ENCODE results near the gene STUB1. TPM values are rescaled to one million over a fixed set of nuclear protein-coding genes. Genes with fewer than 3 reads are reported as not detected.

The STUB1 gene
- total RNA-seq, 2 donors from 2014 or later: 135 to 186 TPM

DNA sequence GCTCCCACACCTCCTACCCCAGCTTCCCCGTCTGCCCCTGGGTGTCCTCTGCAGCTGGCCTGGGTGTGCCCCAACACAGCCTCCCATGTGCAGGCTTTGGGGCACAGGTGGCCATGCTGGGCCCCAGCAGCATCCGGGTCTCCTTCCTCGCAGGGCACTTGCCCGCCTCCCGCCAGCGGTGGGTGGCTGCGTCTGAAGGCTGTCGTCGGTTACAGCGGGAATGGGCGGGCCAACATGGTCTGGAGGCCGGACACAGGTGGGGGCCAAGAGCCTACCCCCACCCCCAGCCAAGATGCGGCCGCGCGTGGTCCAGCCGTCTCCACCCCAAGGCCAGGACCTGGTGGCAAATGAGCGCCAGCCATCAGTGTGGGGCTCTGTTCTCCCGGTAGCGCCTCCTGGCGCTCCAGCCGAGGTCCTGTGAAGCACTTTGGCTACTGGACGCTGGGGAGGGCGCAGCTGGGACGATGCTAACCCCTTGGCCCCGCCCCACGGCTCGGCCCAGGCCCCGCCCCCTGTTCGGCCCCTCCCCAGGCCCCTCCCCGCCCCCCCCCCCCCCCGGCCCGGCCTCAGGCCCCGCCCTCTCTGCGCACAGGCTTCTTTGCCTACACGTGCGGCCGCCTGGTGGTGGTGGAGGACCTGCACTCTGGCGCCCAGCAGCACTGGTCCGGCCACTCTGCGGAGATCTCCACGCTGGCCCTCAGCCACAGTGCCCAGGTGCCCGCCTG lies 19.6 kb upstream of the STUB1 start:
- Histone ChIP-seq H3K36me3 (no peaks in the 10 kb centered on the region), H3K9me3 (no peaks in the 10 kb centered on the region), H3K4me3 (peak overlapping the region in 1 of 2 donors; percentile 39), H3K27me3 (no peaks in the 10 kb centered on the region), H3K4me1 (peaks cover 0 to 14% of the 10 kb centered on the region in 2 donors), H3K27ac (peak overlapping the region; percentile 68 to 78)
- TF ChIP-seq, protein P1, sequence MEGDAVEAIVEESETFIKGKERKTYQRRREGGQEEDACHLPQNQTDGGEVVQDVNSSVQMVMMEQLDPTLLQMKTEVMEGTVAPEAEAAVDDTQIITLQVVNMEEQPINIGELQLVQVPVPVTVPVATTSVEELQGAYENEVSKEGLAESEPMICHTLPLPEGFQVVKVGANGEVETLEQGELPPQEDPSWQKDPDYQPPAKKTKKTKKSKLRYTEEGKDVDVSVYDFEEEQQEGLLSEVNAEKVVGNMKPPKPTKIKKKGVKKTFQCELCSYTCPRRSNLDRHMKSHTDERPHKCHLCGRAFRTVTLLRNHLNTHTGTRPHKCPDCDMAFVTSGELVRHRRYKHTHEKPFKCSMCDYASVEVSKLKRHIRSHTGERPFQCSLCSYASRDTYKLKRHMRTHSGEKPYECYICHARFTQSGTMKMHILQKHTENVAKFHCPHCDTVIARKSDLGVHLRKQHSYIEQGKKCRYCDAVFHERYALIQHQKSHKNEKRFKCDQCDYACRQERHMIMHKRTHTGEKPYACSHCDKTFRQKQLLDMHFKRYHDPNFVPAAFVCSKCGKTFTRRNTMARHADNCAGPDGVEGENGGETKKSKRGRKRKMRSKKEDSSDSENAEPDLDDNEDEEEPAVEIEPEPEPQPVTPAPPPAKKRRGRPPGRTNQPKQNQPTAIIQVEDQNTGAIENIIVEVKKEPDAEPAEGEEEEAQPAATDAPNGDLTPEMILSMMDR (IDR thresholded peaks at IDR 0.05): peak; percentile 47 to 70
- DNase-seq (ENCODE audit: low spot score): peak; percentile 89

DNA sequence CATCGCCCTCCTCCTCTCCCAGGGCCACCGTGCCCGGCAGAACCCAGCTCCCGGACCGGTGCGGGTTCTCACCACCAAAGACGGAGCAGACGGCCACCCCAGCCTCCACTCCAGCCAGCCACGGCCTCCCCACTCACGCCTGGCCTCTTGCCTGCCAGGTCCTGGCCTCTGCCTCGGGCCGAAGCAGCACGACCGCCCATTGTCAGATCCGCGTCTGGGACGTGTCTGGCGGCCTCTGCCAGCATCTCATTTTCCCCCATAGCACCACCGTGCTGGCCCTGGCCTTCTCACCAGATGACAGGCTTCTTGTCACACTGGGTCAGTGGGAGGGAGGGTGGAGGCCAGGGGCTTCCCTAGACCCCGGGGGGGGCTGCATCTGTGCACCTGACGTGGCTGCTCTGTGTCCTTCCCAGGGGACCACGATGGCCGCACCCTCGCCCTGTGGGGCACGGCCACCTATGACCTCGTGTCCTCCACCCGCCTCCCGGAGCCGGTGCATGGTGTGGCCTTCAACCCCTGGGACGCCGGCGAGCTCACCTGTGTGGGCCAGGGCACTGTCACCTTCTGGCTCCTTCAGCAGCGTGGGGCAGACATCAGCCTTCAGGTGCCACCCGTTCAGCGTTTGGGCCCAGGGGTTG lies 18.9 kb upstream of the STUB1 start:
- no peaks in the 10 kb centered on the region for H3K36me3 ChIP-seq
- TF ChIP-seq, protein P1 (IDR thresholded peaks at IDR 0.05): no peak
- H3K9me3 ChIP-seq: no peaks in the 10 kb centered on the region
- DNase-seq (ENCODE audit: low spot score): no peak
- peaks cover 0 to 14% of the 10 kb centered on the region in 2 donors for H3K4me1 ChIP-seq
- H3K27me3 ChIP-seq: no peaks in the 10 kb centered on the region
- H3K27ac ChIP-seq: peak overlapping the region; percentile 39 to 72
- peak overlapping the region in 1 of 2 donors; percentile 25 for H3K4me3 ChIP-seq

DNA sequence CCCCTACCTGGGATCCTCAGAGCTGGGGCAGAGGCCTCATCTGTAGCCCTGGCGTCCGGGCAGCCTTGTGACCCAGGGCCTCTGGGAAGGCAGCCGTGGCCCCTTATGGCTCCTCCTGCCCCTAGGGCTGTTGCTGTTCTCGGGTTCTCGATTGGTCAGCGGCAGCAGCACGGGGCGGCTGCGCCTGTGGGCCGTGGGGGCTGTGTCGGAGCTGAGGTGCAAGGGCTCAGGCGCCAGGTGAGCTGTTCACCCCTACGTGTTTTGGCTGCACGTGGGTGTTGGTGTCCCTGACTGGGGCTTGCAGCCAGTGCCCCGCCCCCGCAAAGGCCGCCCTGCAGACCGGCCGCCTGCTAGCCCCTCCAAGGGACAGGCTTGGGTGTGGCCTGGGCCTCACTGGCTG lies 18.1 kb upstream of the STUB1 start:
- no peaks in the 10 kb centered on the region for H3K27me3 ChIP-seq
- no peak for DNase-seq (ENCODE audit: low spot score)
- TF ChIP-seq, protein P1 (IDR thresholded peaks at IDR 0.05): no peak
- peaks cover 0 to 15% of the 10 kb centered on the region in 2 donors for H3K4me1 ChIP-seq
- H3K9me3 ChIP-seq: no peaks in the 10 kb centered on the region
- H3K36me3 ChIP-seq: no peaks in the 10 kb centered on the region
- no peak overlapping the region for H3K27ac ChIP-seq
- H3K4me3 ChIP-seq: no peak overlapping the region

DNA sequence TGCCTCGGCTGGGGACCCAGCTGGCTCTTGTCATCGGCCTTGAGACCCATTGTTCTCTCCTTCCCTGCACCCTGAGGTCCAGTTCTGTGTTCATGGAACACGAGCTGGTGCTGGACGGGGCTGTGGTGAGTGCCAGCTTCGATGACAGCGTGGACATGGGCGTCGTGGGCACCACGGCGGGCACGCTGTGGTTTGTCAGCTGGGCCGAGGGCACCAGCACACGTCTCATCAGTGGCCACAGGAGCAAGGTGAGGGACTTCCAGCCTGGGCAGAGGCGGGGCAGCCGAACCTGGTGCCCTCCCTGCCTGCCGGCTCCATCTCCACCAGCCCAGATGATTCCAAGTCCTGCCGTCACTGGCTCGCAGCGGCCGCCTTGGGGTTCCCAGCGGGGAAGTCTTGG lies 17.6 kb upstream of the STUB1 start:
- no peaks in the 10 kb centered on the region for H3K9me3 ChIP-seq
- TF ChIP-seq, protein P1 (IDR thresholded peaks at IDR 0.05): no peak

DNA sequence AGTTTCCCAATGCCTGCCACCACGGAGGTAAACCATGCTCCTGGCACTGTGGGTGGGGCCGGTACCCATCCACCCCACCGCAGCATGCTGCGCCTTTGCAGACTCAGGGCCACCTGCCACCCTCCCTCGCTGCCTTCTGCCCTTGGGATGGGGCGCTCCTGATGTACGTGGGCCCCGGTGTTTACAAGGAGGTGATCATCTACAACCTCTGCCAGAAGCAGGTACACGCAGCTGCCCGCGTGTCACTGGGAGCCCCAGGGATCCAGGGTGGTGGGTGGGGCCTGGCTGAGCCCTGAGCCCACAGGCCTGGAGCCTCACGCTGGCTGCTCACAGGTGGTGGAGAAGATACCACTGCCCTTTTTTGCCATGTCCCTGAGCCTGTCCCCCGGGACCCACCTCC lies 13.6 kb upstream of the STUB1 start:
- Histone ChIP-seq H3K9me3 (no peaks in the 10 kb centered on the region), H3K4me3 (no peak overlapping the region), H3K4me1 (peaks cover 0 to 24% of the 10 kb centered on the region in 2 donors), H3K27ac (no peak overlapping the region), H3K27me3 (no peaks in the 10 kb centered on the region), H3K36me3 (peaks cover 23% of the 10 kb centered on the region)
- no peak for DNase-seq (ENCODE audit: low spot score)
- TF ChIP-seq, protein P1 (IDR thresholded peaks at IDR 0.05): no peak

More for the DNA sequence above, 17.6 kb upstream of the STUB1 start:
- Histone ChIP-seq H3K27ac (no peak overlapping the region), H3K36me3 (no peaks in the 10 kb centered on the region), H3K27me3 (no peaks in the 10 kb centered on the region), H3K4me3 (no peak overlapping the region), H3K4me1 (peaks cover 0 to 20% of the 10 kb centered on the region in 2 donors)
- no peak for DNase-seq (ENCODE audit: low spot score)

Measured in right atrium auricular region (tissue), 2 donors.